GM10248 (cell line): ENCODE data around the gene DNAH2.
"Not testable (repeated sequence)": the region's sequence is repeated elsewhere in the genome, so short reads cannot be mapped to it uniquely, and the experiment has no call there.

Experiments used
- CTCF ChIA-PET: fragments of 300-600 bp; sonication (Branson Sonifier 250); formaldehyde crosslinking; extraction: SDS; loops from one replicate; lab custom pipeline; 2021; ENCODE audit warnings: antibody characterized with exemption; lab: Yijun Ruan, JAX
- POLR2A ChIA-PET: fragments of 350-650 bp; sonication (Branson Sonifier 250); formaldehyde crosslinking; extraction: SDS; loops from one replicate; lab custom pipeline; 2020; ENCODE audit warnings: antibody characterized with exemption; lab: Yijun Ruan, JAX
- DNase-seq: peaks from one replicate; pipeline ENCODE4 v3.0.0; 2012; ENCODE audit errors: extremely low spot score
- TF ChIP-seq, protein P1 (sequence below): IDR thresholded peaks from 2 replicates; pipeline ENCODE4 v1.5.1; 2012; ENCODE audit warnings: mild to moderate bottlenecking, low read depth; ENCODE audit errors: extremely low read depth, missing control alignments, control extremely low read depth

The DNAH2 gene

DNA sequence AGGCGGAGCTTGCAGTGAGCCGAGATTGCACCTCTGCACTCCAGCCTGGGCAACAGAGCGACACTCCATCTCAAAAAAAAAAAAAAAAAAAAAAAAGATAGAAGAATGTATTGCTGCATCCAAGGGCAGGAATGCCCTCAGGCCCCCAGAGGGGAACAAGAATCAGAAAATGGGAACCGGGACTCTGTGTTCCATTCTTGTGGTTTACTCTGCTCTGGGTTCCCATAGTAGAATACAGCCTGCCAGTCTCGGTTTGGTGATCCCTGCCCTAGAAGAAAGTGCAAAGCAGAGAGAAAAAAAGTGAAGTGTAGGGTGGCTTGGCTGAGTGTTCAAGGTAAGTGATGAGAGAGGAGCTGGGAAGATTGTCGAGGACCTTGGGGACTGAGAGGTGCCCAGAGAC is 89.0 kb downstream of the DNAH2 start:
- ChIA-PET CTCF (no interaction called here), POLR2A (no interaction called here)
- TF ChIP-seq, protein P1, sequence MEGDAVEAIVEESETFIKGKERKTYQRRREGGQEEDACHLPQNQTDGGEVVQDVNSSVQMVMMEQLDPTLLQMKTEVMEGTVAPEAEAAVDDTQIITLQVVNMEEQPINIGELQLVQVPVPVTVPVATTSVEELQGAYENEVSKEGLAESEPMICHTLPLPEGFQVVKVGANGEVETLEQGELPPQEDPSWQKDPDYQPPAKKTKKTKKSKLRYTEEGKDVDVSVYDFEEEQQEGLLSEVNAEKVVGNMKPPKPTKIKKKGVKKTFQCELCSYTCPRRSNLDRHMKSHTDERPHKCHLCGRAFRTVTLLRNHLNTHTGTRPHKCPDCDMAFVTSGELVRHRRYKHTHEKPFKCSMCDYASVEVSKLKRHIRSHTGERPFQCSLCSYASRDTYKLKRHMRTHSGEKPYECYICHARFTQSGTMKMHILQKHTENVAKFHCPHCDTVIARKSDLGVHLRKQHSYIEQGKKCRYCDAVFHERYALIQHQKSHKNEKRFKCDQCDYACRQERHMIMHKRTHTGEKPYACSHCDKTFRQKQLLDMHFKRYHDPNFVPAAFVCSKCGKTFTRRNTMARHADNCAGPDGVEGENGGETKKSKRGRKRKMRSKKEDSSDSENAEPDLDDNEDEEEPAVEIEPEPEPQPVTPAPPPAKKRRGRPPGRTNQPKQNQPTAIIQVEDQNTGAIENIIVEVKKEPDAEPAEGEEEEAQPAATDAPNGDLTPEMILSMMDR, result no peak
- no peak for DNase-seq

DNA sequence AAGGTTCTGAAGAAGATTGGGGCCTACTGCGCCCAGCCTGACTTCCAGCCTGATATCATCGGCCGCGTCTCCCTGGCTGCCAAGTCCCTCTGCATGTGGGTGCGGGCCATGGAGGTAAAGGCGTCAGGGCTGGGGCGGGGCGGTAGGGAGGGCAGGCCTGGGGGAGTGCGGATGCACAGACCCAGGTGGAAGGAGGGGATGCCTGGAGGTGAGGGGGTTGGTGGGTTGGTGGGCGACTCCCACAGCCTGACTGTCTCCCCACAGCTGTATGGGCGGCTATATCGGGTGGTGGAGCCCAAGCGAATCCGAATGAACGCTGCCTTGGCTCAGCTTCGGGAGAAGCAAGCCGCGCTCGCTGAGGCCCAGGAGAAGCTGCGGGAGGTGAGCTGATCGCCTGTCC is 89.7 kb downstream of the DNAH2 start:
- TF ChIP-seq, protein P1, result no peak
- CTCF ChIA-PET, result no interaction called here
- no peak for DNase-seq
- POLR2A ChIA-PET, result no interaction called here

DNA sequence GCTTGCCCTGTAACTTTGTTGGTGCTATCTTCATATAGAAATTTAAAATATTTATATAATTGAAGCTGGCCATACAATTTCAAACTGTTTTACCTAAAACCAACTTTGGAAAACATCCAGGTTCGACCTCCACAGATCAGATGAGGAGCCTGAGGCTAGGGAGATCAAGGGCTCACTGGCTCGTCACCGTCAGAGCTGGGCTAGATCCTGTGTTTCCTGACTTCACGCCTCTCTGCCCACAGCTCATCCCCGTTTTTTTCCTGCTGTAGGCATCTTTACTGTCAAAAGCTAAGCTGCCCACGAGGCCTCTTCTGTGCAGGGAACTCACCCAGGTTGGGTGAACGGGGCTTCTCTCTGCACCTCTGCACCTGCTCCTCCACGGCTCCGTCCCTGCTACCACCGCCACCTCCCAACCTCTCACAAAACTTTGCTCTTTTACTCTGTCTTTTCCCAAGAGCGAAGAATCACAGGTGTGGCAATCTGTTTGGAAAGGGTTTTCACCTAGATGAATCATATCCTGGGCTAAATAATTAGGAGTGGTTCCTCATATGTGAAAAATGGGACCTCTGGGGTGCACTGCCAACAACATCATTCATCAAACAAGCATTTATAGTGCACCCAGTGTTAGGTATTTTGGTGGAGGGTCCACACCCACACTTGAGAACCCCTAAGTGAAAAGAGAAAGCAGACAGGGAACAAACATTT is 91.7 kb downstream of the DNAH2 start:
- DNase-seq, result no peak
- TF ChIP-seq, protein P1, result no peak
- CTCF ChIA-PET, result interaction anchor here (1.0 to 1.1 kb wide), 2 partner anchors 9 to 18 kb away, joined by 3 to 4 read pairs; no protein-coding TSS in a partner anchor
- POLR2A ChIA-PET, result no interaction called here

DNA sequence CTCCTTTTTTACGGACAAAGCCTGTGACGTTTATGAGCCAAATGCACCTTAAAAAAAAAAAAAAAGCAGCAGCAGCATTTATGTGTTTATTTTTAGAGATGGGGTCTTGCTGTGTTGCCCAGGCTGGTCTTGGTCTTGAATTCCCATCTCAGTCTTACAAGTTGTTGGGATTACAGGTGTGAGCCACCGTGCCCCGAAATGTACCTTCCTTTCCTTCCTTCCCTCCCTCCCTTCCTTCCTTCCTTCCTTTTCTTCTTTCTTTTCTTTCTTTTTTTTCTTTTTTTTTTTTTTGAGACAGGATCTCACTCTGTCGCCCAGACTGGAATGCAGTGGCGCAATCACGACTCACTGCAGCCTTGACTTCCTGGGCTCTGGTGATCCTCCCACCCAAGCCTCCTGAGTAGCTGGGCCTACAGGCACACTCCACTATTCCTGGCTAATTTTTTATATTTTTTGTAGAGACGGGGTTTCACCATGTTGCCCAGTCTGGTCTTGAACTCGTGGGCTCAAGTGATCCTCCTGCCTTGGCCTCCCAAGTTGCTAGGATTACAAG is 92.3 kb downstream of the DNAH2 start:
- DNase-seq, result not testable (repeated sequence)
- CTCF ChIA-PET, result interaction anchor here (3.0 kb wide), 1 partner anchor 66 kb away, joined by 8 read pairs; no protein-coding TSS in a partner anchor

DNA sequence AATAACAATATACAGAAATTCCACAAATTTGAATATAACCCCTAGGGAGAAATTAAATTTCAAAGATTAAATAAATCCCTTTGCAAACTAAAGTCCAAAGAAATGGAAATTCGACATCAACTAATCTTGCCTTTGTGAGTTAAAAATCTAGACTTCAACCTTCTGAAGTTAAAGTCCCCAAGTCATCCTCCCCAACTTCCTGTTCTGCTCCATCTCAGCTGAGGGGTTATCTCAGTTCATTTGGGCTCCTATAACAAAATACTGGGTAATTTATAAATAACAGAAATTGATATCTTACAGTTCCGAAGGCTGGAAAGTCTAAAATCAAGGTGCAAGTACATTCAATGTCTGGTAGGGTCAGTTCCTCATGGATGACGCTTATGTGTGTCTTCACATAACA is 93.7 kb downstream of the DNAH2 start:
- POLR2A ChIA-PET, result no interaction called here
- TF ChIP-seq, protein P1, result no peak
- no peak for DNase-seq
- CTCF ChIA-PET, result interaction anchor here (0.8 to 3.0 kb wide), 3 partner anchors 67 to 230 kb away, joined by 3 to 8 read pairs (median 3); no protein-coding TSS in a partner anchor

More for the DNA sequence above, 92.3 kb downstream of the DNAH2 start:
- POLR2A ChIA-PET, result interaction anchor here (0.7 kb wide), 1 partner anchor 174 kb away, joined by 8 read pairs; no protein-coding TSS in a partner anchor

DNA sequence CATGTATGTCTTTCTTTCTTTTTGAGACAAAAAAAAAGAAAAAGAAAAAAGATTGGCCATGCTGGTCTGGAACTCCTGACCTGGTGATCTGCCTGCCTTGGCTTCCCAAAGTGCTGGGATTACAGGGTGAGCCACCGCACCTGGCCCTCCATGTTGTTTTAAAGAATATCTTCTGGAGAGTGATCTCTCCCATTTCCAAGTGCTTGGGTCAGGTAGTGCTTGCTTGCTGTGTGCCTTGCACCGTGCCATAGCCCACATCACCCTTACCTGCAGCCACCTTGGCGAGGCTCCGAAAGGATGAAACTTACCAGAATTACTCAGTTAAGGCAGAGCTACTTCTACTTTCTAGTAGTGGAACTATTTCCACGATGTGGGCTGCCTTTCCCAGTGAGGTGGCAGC is 97.4 kb downstream of the DNAH2 start:
- POLR2A ChIA-PET, result no interaction called here
- no peak for DNase-seq
- CTCF ChIA-PET, result no interaction called here
- TF ChIP-seq, protein P1, result no peak
